HepG2 (cell line): ENCODE results near the gene SLC9A8. TPM values are rescaled to one million over a fixed set of nuclear protein-coding genes. Genes with fewer than 3 reads are reported as not detected.
A peak's percentile ranks its signal among the peaks of the same experiment; 100 is the strongest.

Source experiments
- ARID3A ChIP-seq: IDR thresholded peaks from 2 replicates; pipeline ENCODE4 v1.6.1; 2012; ENCODE audit warnings: low read depth, low read length, improper control_type of control experiment
- BRCA1 ChIP-seq: sonication (generic); formaldehyde crosslinking; IDR thresholded peaks from 2 replicates; pipeline ENCODE4 v1.4.0; 2020; ENCODE audit warnings: missing genetic modification reagents
- CEBPZ ChIP-seq: IDR thresholded peaks from 2 replicates; pipeline ENCODE4 v1.6.1; 2012; ENCODE audit warnings: low read length, improper control_type of control experiment
- CREB1 ChIP-seq, 2 experiments: fragments of 450-650 bp in 1 of 2; IDR thresholded peaks; 2 replicates each; pipeline ENCODE4 v1.6.1; 2016 to 2017; ENCODE audit warnings: control low read depth in 1 of 2, mild to moderate bottlenecking in 1 of 2, missing compliant biosample characterization in 1 of 2, missing genetic modification characterization in 1 of 2
- ESRRA ChIP-seq: sonication (generic); formaldehyde crosslinking; IDR thresholded peaks from 2 replicates; pipeline ENCODE4 v1.5.1; 2020; ENCODE audit warnings: mild to moderate bottlenecking, low read depth, missing genetic modification reagents
- FOXK1 ChIP-seq: sonication (generic); formaldehyde crosslinking; IDR thresholded peaks from 2 replicates; pipeline ENCODE4 v1.4.0; 2020; ENCODE audit warnings: low read depth, missing genetic modification reagents, borderline replicate concordance
- HHEX ChIP-seq: IDR thresholded peaks from 2 replicates; pipeline ENCODE4 v1.6.1; 2016; ENCODE audit warnings: control low read depth
- HNRNPUL1 ChIP-seq: fragments of 200-400 bp; formaldehyde crosslinking; IDR thresholded peaks from 2 replicates; pipeline ENCODE4 v1.6.1; 2017; ENCODE audit warnings: low read depth, mild to moderate bottlenecking, low read length, moderate library complexity
- IRF2 ChIP-seq: IDR thresholded peaks from 2 replicates; pipeline ENCODE4 v1.6.1; 2018; ENCODE audit warnings: missing genetic modification reagents, missing compliant biosample characterization
- KDM1A ChIP-seq: IDR thresholded peaks from 2 replicates; pipeline ENCODE4 v1.6.1; 2016; ENCODE audit warnings: missing compliant biosample characterization
- MED1 ChIP-seq: sonication (generic); formaldehyde crosslinking; IDR thresholded peaks from 2 replicates; pipeline ENCODE4 v1.4.0; 2020; ENCODE audit warnings: missing genetic modification reagents
- MED8 ChIP-seq: sonication (generic); formaldehyde crosslinking; IDR thresholded peaks from 2 replicates; pipeline ENCODE4 v1.8.1; 2023; ENCODE audit warnings: mild to moderate bottlenecking, missing genetic modification reagents; ENCODE audit not compliant: insufficient replicate concordance
- MTF2 ChIP-seq: sonication (generic); formaldehyde crosslinking; IDR thresholded peaks from 2 replicates; pipeline ENCODE4 v1.5.0; 2020; ENCODE audit warnings: missing genetic modification reagents, borderline replicate concordance
- NCOA2 ChIP-seq: sonication (generic); formaldehyde crosslinking; IDR thresholded peaks from 2 replicates; pipeline ENCODE4 v1.8.0; 2022; ENCODE audit warnings: inconsistent platforms
- NR1H2 ChIP-seq: sonication (generic); formaldehyde crosslinking; IDR thresholded peaks from 2 replicates; pipeline ENCODE4 v1.8.1; 2022; ENCODE audit warnings: low read depth, missing genetic modification reagents, borderline replicate concordance
- NR2C2 ChIP-seq: sonication (generic); formaldehyde crosslinking; IDR thresholded peaks from 2 replicates; pipeline ENCODE4 v1.4.0; 2020; ENCODE audit warnings: missing genetic modification reagents, mild to moderate bottlenecking, moderate library complexity, borderline replicate concordance
- PLSCR1 ChIP-seq: sonication (generic); formaldehyde crosslinking; IDR thresholded peaks from 2 replicates; pipeline ENCODE4 v1.5.0; 2020; ENCODE audit warnings: missing genetic modification reagents, mild to moderate bottlenecking, borderline replicate concordance
- ZBTB25 ChIP-seq: IDR thresholded peaks from 2 replicates; pipeline ENCODE4 v1.6.1; 2018; ENCODE audit warnings: missing genetic modification reagents
- ZKSCAN5 ChIP-seq: sonication (generic); formaldehyde crosslinking; IDR thresholded peaks from 2 replicates; pipeline ENCODE4 v1.5.1; 2020; ENCODE audit warnings: mild to moderate bottlenecking, missing genetic modification reagents
- ZNF260 ChIP-seq: sonication (generic); formaldehyde crosslinking; IDR thresholded peaks from 2 replicates; pipeline ENCODE4 v1.4.0; 2020; ENCODE audit warnings: missing genetic modification reagents, low read depth, mild to moderate bottlenecking, borderline replicate concordance
- ZNF326 ChIP-seq: sonication (generic); formaldehyde crosslinking; IDR thresholded peaks from 2 replicates; pipeline ENCODE4 v1.4.0; 2020; ENCODE audit warnings: missing genetic modification reagents, borderline replicate concordance
- ZNF652 ChIP-seq: IDR thresholded peaks from 2 replicates; pipeline ENCODE4 v1.6.1; 2016; ENCODE audit warnings: low read depth, borderline replicate concordance
- ZNF792 ChIP-seq: IDR thresholded peaks from 2 replicates; pipeline ENCODE4 v1.6.1; 2016
- polyA plus RNA-seq, 8 experiments: library from polyadenylated mRNA; depleted of rRNA in 3 of 8; stranded (reverse) in 7 of 8; unstranded in 1 of 8; fragments of >200 nt; fragmentation: Illumina TruSeq in 4 of 8; extraction: Trizol in 4 of 8; gene quantifications; 2 replicates each; pipeline versions ENCODE4 v1.2.1 to v1.2.3, GENCODE V29; 2011 to 2016; ENCODE audit warnings: low read depth in 4 of 8, missing spikeins in 1 of 8, mixed read lengths in 1 of 8; ENCODE audit not compliant: insufficient read depth in 1 of 8
- total RNA-seq, 5 experiments: library from RNA; depleted of rRNA; stranded (reverse); fragments of >200 nt; fragmentation: Illumina TruSeq; extraction: Trizol; gene quantifications; 2 replicates each; pipeline ENCODE4 v1.2.3, GENCODE V29; 2016; ENCODE audit warnings: low read depth in 1 of 5

The SLC9A8 gene
- total and polyA plus RNA-seq, 2 of the 13 experiments (the other 11 are each of a cell fraction or from before 2014, with no cell fraction given): 4.1 to 7.4 TPM

- TF ChIP-seq ZNF792 (CRISPR knock-in tag) (peak; percentile 78), ARID3A (peak; percentile 75), ZNF260 (no peak), NCOA2 (CRISPR knock-in tag) (0 out of 2 replicates have a peak, but pooled peaks have one; percentile 3), PLSCR1 (no peak), HNRNPUL1 (no peak), ZNF326 (no peak), KDM1A (CRISPR knock-in tag) (no peak; the same call in 1 of the 2 replicates), MED8 (CRISPR knock-in tag) (peak; percentile 69), ZBTB25 (CRISPR knock-in tag) (peak; percentile 56; the same call in 1 of the 2 replicates), CEBPZ (no peak), NR1H2 (CRISPR knock-in tag) (0 out of 2 replicates have a peak, but pooled peaks have one; percentile 67), NR2C2 (peak; percentile 70), ESRRA (CRISPR knock-in tag) (no peak), IRF2 (CRISPR knock-in tag) (peak; percentile 80; the same call in 1 of the 2 replicates), ZKSCAN5 (CRISPR knock-in tag) (0 out of 2 replicates have a peak, but pooled peaks have one; percentile 45), HHEX (CRISPR knock-in tag) (no peak), MED1 (CRISPR knock-in tag) (peak; percentile 48), BRCA1 (CRISPR knock-in tag) (no peak; the same call in 1 of the 2 replicates), MTF2 (CRISPR knock-in tag) (no peak), FOXK1 (CRISPR knock-in tag) (no peak; the same call in 1 of the 2 replicates), CREB1 (IDR thresholded peaks at IDR 0.05) (0 out of 2 replicates have a peak, but pooled peaks have one; percentile 51), CREB1 (CRISPR knock-in tag; IDR thresholded peaks at IDR 0.05) (peak; percentile 55), ZNF652 (CRISPR knock-in tag) (no peak)
These were observed 123.8 kb downstream of the SLC9A8 start, which contains the start of gene RNF114 (continued) for GRCh38 chr20:49936153-49937026.
